Measurements from ENCODE around the gene PIK3C2G.

The PIK3C2G gene

DNA sequence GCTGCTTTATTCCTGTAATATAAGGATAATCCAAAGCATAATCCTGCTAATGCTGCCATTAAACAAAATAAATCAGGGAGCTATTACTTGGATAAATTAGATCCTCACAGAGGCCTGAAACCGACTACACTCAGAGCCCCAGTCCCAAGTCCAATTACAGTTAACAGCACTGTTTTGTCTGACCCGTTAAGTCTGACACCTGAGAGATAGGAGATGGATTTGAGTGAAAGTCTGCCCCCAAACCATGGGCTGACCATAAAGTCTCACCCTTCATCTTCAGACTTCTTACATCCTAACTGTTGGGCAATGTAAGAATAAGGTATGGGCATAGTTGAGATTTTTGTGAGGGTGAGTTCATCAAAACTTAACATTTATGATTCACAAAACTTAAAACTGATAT lies 294.8 kb downstream of the PIK3C2G start:
- TF ChIP-seq, protein P1, sequence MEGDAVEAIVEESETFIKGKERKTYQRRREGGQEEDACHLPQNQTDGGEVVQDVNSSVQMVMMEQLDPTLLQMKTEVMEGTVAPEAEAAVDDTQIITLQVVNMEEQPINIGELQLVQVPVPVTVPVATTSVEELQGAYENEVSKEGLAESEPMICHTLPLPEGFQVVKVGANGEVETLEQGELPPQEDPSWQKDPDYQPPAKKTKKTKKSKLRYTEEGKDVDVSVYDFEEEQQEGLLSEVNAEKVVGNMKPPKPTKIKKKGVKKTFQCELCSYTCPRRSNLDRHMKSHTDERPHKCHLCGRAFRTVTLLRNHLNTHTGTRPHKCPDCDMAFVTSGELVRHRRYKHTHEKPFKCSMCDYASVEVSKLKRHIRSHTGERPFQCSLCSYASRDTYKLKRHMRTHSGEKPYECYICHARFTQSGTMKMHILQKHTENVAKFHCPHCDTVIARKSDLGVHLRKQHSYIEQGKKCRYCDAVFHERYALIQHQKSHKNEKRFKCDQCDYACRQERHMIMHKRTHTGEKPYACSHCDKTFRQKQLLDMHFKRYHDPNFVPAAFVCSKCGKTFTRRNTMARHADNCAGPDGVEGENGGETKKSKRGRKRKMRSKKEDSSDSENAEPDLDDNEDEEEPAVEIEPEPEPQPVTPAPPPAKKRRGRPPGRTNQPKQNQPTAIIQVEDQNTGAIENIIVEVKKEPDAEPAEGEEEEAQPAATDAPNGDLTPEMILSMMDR (IDR thresholded peaks at IDR 0.05; ENCODE audit: low read length, missing control alignments): no peak
- no peak overlapping the region for H3K4me3 ChIP-seq (replicated peaks; ENCODE audit: low read depth, low read length)
- DNase-seq (ENCODE audit: low read depth): no peak

DNA sequence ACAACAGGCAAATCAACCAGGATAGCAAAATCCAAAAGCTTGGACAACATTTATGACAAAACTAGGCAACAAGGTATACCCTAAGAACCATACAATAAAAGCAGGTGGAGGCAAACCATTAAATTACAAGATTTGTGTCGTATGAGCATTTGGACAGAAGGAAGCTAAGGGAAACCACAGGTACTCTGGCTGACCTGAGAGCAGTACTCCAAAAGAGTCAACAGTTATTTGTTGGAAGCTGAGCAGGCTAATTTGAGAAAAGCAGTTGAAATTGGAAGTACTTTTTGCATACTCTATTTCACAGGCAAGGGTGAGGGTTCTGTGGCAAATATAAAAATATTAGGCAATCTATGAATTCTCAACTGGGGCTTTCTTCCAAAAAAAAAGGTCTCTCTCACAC lies 297.9 kb downstream of the PIK3C2G start:
- H3K4me3 ChIP-seq (replicated peaks; ENCODE audit: low read depth, low read length): no peak overlapping the region
- DNase-seq (ENCODE audit: low read depth): no peak
- TF ChIP-seq, protein P1 (IDR thresholded peaks at IDR 0.05; ENCODE audit: low read length, missing control alignments): no peak

DNA sequence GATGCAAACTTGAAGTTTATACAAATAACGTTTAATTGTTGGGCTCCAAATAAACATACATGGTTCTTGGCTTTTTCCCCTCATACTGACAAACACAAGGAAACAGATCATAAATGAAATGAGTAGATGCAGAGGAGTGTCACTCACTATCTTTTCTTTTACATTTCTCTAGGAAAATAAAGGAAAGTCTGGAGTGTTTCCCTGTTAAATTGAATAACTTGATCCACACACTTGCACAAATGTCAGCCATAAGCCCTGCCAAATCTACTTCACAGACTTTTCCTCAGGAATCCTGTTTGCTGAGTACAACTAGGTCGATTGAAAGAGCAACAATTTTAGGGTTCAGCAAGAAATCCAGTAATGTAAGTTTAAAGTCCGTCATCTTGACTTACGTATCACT lies 301.2 kb downstream of the PIK3C2G start:
- H3K4me3 ChIP-seq (replicated peaks; ENCODE audit: low read depth, low read length): no peak overlapping the region
- TF ChIP-seq, protein P1 (IDR thresholded peaks at IDR 0.05; ENCODE audit: low read length, missing control alignments): no peak
- DNase-seq (ENCODE audit: low read depth): no peak

DNA sequence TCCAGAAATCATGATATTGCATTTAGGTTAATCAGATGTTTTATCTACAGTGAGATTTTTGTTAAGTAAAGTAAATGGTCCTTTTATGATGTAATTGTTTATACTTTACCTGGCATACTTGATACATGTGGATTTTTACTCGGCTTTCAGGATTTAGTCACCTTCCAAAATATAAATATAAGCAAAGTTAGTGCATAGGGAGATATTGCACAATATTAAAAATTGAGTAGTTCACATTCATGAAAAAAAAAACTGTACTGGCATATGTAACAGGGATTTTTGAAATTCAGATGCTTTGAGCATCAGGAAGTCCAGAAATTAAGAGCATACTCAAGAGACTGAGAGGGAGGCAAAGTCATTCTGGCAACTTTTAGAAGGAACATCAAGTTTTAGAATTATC lies 303.0 kb downstream of the PIK3C2G start:
- no peak for DNase-seq (ENCODE audit: low read depth)
- H3K4me3 ChIP-seq (replicated peaks; ENCODE audit: low read depth, low read length): no peak overlapping the region
- TF ChIP-seq, protein P1 (IDR thresholded peaks at IDR 0.05; ENCODE audit: low read length, missing control alignments): no peak

DNA sequence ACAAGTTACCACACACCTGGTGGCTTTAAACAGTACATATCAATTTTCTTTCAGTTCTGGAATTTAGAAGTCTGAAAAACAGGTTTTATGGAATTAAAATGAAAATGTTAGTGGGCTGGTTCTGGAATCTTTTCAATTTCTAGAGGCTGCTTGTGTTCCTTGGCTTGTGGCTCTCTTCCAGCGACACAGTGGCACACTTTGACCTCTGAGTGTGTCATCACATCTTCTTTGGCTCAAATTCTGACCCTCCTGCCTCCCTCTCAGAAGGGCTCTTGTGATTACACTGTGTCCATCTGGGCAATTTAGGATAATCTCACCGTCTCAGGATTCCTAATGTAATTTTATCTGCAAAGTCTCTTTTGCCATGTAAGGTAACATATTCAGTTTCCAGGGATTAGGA lies 306.5 kb downstream of the PIK3C2G start:
- DNase-seq (ENCODE audit: low read depth): no peak
- H3K4me3 ChIP-seq (replicated peaks; ENCODE audit: low read depth, low read length): no peak overlapping the region
- TF ChIP-seq, protein P1 (IDR thresholded peaks at IDR 0.05; ENCODE audit: low read length, missing control alignments): no peak

DNA sequence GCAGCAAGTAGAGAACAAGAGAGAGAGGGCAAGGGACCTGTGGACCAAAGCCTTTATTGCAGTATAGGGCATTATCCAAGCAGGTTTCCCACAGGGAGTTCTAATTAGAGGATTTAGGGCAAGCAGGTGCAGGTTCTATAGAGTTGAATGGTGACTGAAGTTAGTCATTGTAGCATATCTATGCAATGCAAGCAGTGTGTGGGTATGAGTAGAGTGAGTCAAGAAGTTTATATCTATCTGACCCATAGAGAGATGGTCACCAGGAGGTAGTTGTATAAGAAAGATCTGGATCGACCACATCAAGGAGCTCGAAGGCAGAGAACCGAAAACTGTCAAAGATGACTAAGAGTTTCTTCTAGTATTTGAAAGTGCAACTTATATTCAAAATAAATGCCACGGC lies 309.2 kb downstream of the PIK3C2G start:
- no peak for DNase-seq (ENCODE audit: low read depth)
- H3K4me3 ChIP-seq (replicated peaks; ENCODE audit: low read depth, low read length): no peak overlapping the region
- TF ChIP-seq, protein P1 (IDR thresholded peaks at IDR 0.05; ENCODE audit: low read length, missing control alignments): no peak

DNA sequence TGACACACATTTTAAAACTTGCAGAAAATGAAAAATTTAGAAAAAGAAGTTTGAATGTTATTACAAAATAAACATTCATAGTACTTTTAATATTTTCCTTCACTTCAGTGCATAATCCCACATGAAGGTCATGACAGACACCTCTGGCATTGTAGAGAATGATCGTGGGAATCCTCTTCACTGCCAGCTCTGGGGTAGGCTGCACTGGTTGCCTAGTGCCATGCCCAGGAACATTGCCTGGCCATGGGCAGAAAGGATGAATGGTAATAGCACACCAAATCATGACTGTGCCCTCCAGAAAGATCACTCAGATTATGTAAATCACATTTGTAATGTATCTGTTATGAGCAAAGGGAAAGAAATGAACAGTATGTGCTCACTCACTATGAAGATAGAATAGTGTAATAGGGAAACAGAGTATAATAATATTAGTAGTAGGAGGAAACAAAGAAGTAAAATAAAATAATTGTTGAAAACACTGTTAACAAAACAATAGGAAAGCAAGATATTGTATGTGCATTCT lies 314.8 kb downstream of the PIK3C2G start:
- no peak overlapping the region for H3K4me3 ChIP-seq (replicated peaks; ENCODE audit: low read depth, low read length)
- peak; percentile 1 for DNase-seq (ENCODE audit: low read depth)
- TF ChIP-seq, protein P1 (IDR thresholded peaks at IDR 0.05; ENCODE audit: low read length, missing control alignments): no peak
